Bronchial epithelial cell (primary cell): ENCODE data around the gene ANO9. TPM values are rescaled to one million over a fixed set of nuclear protein-coding genes. Genes with fewer than 3 reads are reported as not detected.
"Not testable (repeated sequence)": the region's sequence is repeated elsewhere in the genome, so short reads cannot be mapped to it uniquely, and the experiment has no call there.

Source experiments
- DNase-seq: peaks from one replicate; pipeline ENCODE4 v3.0.0-alpha.2; 2010; ENCODE audit warnings: low read depth
- FAIRE-seq: peaks from 2 replicates; lab custom pipeline; 2011; peaks lifted over from hg19 to GRCh38; lab: Jason Lieb, UNC
- H3K27me3 ChIP-seq: 2 replicates; pipeline ENCODE4 v1.5.1; 2011; ENCODE audit warnings: low read length; ENCODE audit not compliant: control insufficient read depth, insufficient read depth
- H3K36me3 ChIP-seq: 2 replicates; pipeline ENCODE4 v1.5.1; 2011; ENCODE audit warnings: low read length; ENCODE audit not compliant: control insufficient read depth, insufficient read depth
- H3K4me3 ChIP-seq: 2 replicates; pipeline ENCODE4 v1.5.1; 2011; ENCODE audit warnings: mild to moderate bottlenecking, low read depth, low read length, control low read depth
- CTCF ChIP-seq: IDR thresholded peaks from 2 replicates; pipeline ENCODE4 v1.5.1; 2011; ENCODE audit warnings: mild to moderate bottlenecking, moderate library complexity, low read length, control low read depth, inconsistent platforms; ENCODE audit not compliant: insufficient read depth, severe bottlenecking
- total RNA-seq: library from RNA; depleted of rRNA; stranded (reverse); fragments of >200 nt; gene quantifications from 2 replicates; pipeline ENCODE4 v1.2.1, GENCODE V29; 2014

ANO9 gene
- total RNA-seq, 1 donor from 2014 or later: 9.2 TPM

DNA sequence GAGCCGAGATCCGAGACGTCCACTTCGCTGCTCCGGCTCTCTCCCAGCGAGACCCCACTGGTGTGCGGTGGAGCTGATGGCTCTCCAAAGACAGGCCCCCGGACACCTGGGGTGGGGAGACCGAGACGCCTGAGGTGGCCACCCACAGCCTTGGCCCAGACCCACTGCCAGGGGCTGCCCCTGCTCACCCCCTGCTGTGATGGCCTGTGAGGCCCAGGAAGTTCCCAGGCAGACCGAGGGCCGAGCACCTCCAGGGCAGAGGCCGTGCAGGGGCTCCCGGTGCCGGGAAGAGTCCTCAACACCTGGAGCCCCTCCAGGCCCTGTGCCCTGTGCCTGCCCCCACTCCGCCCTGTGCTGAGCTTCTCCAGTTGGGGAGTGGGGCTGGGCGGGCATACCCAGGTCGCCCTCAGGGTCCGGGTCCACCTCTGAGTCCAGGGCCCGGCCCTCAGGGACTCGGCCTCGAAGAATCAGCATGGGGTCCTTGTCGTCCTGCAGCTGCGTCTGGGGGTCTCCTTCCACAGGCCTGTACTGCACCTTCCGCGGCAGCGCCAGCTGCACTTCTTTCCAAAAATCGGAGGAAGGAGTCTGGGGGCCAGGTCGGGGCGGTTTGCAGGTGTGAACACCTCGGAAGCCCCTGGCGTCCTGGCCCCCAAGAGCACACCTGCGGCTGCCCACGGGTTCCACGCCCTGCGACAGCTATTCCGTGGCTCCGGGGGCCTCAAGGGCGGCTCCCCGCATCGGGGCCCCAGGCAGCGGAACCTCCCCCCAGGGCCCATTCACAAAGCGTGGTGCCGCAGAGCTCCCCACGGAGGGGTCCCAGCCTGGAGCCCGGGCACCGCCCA lies 35.6 kb downstream of the ANO9 start:
- no peak for DNase-seq
- no peak for FAIRE-seq
- H3K27me3 ChIP-seq: no peaks in the 10 kb centered on the region
- no peak for TF ChIP-seq CTCF
- peaks cover 25% of the 10 kb centered on the region for H3K36me3 ChIP-seq
- no peak overlapping the region for H3K4me3 ChIP-seq

DNA sequence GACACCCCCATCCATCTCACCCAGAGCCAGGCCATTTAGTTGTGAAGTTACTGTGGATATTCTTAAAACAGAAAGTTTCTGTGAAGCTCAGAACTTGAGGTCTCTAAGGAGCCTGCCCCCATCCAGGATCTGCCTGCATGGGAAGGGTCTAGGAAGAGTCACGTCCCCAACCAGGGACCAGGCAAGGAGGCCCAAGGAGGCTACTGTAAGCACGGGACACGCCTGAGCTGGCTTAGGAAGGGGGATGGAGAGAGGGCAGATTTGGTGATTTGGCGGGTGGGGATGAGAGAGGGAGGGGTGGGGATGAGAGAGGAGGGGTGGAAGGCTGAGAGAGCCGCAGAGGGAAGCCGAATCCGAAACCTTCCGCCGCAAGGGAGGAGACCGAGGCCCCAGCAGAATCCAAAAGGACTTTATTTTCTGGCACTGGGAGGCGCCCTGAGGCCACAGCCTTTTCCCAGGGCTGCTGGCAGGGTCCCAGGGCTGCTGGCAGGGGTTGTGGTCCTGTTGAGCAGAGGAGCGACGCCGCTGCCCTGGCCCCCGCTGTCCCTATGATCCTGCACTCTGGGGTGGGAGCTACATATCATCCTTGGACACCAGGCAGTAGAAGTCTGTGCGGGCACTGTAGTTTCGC lies 36.4 kb downstream of the ANO9 start:
- peaks cover 25% of the 10 kb centered on the region for H3K36me3 ChIP-seq
- TF ChIP-seq CTCF: no peak
- no peak overlapping the region for H3K4me3 ChIP-seq
- H3K27me3 ChIP-seq: no peaks in the 10 kb centered on the region
- FAIRE-seq (no peak), DNase-seq (no peak)

DNA sequence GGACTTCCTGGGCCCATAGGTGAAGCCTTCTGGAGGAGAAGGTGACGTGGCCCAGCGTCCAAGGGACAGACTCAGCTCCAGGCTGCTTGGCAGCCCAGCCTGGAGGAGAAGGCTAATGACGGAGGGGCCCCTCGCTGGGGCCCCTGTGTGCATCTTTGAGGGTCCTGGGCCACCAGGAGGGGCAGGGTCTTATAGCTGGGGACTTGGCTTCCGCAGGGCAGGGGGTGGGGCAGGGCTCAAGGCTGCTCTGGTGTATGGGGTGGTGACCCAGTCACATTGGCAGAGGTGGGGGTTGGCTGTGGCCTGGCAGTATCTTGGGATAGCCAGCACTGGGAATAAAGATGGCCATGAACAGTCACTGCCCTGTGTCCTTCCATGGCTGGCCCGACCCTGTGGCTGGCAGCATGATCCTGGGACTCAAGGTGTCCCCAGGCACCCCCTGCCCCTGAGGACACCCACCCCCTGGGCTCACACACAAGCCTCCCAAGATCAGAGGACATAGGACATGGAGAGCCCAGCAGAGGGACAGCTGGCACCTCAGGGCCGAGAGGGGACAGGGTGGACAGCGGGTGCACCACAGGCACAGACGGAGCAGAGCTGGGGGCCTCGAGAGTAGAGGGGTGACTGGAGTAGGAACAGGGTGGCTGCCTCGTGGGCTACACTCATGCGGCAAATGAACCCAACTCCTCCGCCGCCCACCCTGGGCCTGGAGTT lies 37.1 kb downstream of the ANO9 start:
- Histone ChIP-seq H3K27me3 (no peaks in the 10 kb centered on the region), H3K36me3 (peaks cover 27% of the 10 kb centered on the region), H3K4me3 (no peak overlapping the region)
- TF ChIP-seq CTCF: no peak
- no peak for FAIRE-seq
- no peak for DNase-seq

DNA sequence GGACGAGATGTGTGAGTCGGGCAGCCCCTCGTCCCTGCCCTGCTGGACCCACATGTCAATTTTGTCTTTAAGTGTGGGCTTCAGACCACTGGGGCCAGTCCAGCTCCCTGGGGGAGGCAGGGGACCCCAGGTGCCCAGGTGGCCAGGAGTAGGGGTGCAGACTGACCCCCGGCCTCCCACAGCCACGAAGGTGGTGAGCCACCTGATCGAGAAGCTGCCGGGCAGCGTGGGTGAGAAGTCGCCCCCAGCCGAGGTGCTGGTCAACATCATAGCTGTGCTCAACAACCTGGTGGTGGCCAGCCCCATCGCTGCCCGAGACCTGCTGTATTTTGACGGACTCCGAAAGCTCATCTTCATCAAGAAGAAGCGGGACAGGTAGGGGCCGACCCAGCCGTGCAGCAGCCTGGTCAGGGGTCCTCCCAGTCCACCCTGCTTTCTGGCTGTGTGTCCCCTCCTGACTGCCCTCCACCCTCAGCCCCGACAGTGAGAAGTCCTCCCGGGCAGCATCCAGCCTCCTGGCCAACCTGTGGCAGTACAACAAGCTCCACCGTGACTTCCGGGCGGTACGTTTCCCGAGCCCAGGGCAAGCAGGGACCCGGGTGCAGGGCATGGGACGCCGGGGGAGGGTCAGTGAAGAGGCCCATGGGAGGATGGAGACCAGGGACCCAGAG lies 37.9 kb downstream of the ANO9 start:
- no peaks in the 10 kb centered on the region for H3K27me3 ChIP-seq
- FAIRE-seq (no peak), DNase-seq (no peak)
- peaks cover 30% of the 10 kb centered on the region for H3K36me3 ChIP-seq
- no peak for TF ChIP-seq CTCF
- no peak overlapping the region for H3K4me3 ChIP-seq

GRCh38 chr11:403021-403760 lies 38.6 kb downstream of the ANO9 start:
- H3K4me3 ChIP-seq: no peak overlapping the region
- no peak for FAIRE-seq
- no peak for TF ChIP-seq CTCF
- no peaks in the 10 kb centered on the region for H3K27me3 ChIP-seq
- peaks cover 31% of the 10 kb centered on the region for H3K36me3 ChIP-seq
- no peak for DNase-seq

- not testable (repeated sequence) for H3K4me3 ChIP-seq, H3K27me3 ChIP-seq, DNase-seq, FAIRE-seq
- peaks cover 38% of the 10 kb centered on the region for H3K36me3 ChIP-seq
Observed at GRCh38 chr11:401196-401595, 40.6 kb downstream of the ANO9 start.
